Gastrocnemius medialis (tissue), 4 donors: Measurements from ENCODE around the gene MEF2A.

ENCODE experiments used
- POLR2A ChIP-seq, 2 donors: fragments of 450-650 bp; IDR thresholded peaks; one replicate each; pipeline ENCODE4 v1.6.1; 2017; ENCODE audit warnings: antibody characterized with exemption in 2 of 2, mild to moderate bottlenecking in 2 of 2, moderate library complexity in 2 of 2
- TF ChIP-seq, protein P1 (sequence below), 5 experiments: fragments of 450-650 bp in 3 of 5; fragments of 200-600 bp in 2 of 5; sonication (generic) in 2 of 5; IDR thresholded peaks in 4 of 5; conservative IDR thresholded peaks in 1 of 5; 1 replicate in 4 of 5; 2 replicates in 1 of 5; pipeline ENCODE4 v1.5.1; 2016 to 2019; ENCODE audit warnings: antibody characterized with exemption in 5 of 5, mild to moderate bottlenecking in 3 of 5, moderate library complexity in 3 of 5

DNA sequence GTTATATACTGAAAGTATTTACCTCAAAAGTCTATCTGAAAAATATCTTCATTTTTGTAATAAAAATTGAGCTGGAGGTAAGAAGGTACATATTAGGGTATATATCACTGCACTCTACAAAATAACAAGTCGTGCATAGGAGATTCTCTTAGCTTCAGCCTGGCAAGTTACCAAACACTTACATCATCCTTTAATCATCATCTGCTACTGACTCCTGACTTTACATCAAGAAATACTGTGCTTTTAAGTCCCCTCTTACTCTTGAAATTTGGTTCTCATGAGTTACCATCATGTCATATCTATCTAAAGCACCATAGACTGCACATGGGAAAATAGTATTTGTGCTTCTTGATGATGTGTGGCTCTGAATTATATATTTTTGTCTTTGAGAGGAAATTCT lies 116.7 kb downstream of the MEF2A start:
- TF ChIP-seq POLR2A (IDR thresholded peaks at IDR 0.05), result no peak
- TF ChIP-seq, protein P1, sequence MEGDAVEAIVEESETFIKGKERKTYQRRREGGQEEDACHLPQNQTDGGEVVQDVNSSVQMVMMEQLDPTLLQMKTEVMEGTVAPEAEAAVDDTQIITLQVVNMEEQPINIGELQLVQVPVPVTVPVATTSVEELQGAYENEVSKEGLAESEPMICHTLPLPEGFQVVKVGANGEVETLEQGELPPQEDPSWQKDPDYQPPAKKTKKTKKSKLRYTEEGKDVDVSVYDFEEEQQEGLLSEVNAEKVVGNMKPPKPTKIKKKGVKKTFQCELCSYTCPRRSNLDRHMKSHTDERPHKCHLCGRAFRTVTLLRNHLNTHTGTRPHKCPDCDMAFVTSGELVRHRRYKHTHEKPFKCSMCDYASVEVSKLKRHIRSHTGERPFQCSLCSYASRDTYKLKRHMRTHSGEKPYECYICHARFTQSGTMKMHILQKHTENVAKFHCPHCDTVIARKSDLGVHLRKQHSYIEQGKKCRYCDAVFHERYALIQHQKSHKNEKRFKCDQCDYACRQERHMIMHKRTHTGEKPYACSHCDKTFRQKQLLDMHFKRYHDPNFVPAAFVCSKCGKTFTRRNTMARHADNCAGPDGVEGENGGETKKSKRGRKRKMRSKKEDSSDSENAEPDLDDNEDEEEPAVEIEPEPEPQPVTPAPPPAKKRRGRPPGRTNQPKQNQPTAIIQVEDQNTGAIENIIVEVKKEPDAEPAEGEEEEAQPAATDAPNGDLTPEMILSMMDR (IDR thresholded peaks at IDR 0.05 in 4 of 5, conservative IDR thresholded peaks at IDR 0.05 in 1 of 5), result no peak
